HepG2 (cell line): ENCODE measurements around the gene BUD23. TPM values are rescaled to one million over a fixed set of nuclear protein-coding genes. Genes with fewer than 3 reads are reported as not detected.

Experiments used
- ATAC-seq: fragments of 200-7000 bp; cut with Tn5 transposase; 3 replicates; pipeline ENCODE4 v1.9.1; 2020; ENCODE audit warnings: mild to moderate bottlenecking, moderate library complexity
- BruUV-seq: library from RNA; stranded (reverse); fragments of 400-500 nt; replicated peaks from 2 replicates; lab custom pipeline; 2021; lab: Mats Ljungman, UMichigan
- CTCF ChIA-PET: fragments of 300-600 bp; formaldehyde crosslinking; extraction: SDS; loops from one replicate; lab custom pipeline; 2021; ENCODE audit warnings: low total read pairs, inconsistent platforms, low intra/inter-chr PET ratio; lab: Yijun Ruan, JAX
- POLR2A ChIA-PET: fragments of 350-600 bp; sonication (Branson Sonifier 250); formaldehyde crosslinking; loops from one replicate; lab custom pipeline; 2020; ENCODE audit warnings: antibody characterized with exemption, inconsistent platforms; lab: Yijun Ruan, JAX
- DNase-seq: peaks from one replicate; pipeline ENCODE4 v3.0.0-alpha.2; 2015; ENCODE audit warnings: low spot score
- FAIRE-seq: peaks from 3 replicates; lab custom pipeline; 2011; peaks lifted over from hg19 to GRCh38; lab: Jason Lieb, UNC
- H2AFZ ChIP-seq: one replicate; pipeline ENCODE4 v1.6.1; 2011; ENCODE audit warnings: low read length, inconsistent platforms
- H3K27ac ChIP-seq: fragments of 300-600 bp; 3 replicates; pipeline ENCODE4 v1.8.0; 2011; ENCODE audit warnings: mixed run types, mild to moderate bottlenecking, mixed read lengths, low read length, inconsistent platforms; ENCODE audit not compliant: insufficient read depth; ENCODE audit errors: extremely low read length
- H3K27me3 ChIP-seq, 2 experiments: fragments of 200-600 bp in 1 of 2; 2 replicates in 1 of 2; 3 replicates in 1 of 2; pipeline versions ENCODE4 v1.6.0 to v1.8.0; 2011; ENCODE audit warnings: low read length in 2 of 2, mild to moderate bottlenecking in 2 of 2, moderate library complexity in 2 of 2, inconsistent platforms in 1 of 2; ENCODE audit not compliant: insufficient read depth in 2 of 2, control insufficient read depth in 1 of 2
- H3K36me3 ChIP-seq, 2 experiments: fragments of 200-600 bp in 1 of 2; replicated peaks in 1 of 2; 2 replicates in 1 of 2; 3 replicates in 1 of 2; pipeline versions ENCODE4 v1.5.1 to v1.8.0; 2011; ENCODE audit warnings: low read length in 2 of 2, inconsistent platforms in 1 of 2; ENCODE audit not compliant: insufficient read depth in 2 of 2, control insufficient read depth in 1 of 2
- H3K4me1 ChIP-seq: 2 replicates; pipeline ENCODE4 v1.5.1; 2012; ENCODE audit warnings: low read length, inconsistent platforms; ENCODE audit not compliant: insufficient read depth
- H3K4me2 ChIP-seq: 2 replicates; pipeline ENCODE4 v1.6.0; 2011; ENCODE audit warnings: low read depth, low read length, inconsistent platforms
- H3K4me3 ChIP-seq, 3 experiments: fragments of 200-600 bp in 1 of 3; sonication (generic), shearing (Covaris generic) in 1 of 3; replicated peaks in 1 of 3; 2 replicates each; pipeline ENCODE4 v1.5.1; 2011 to 2016; ENCODE audit warnings: low read length in 3 of 3, inconsistent platforms in 2 of 3, low read depth in 2 of 3, mild to moderate bottlenecking in 2 of 3, control low read depth in 1 of 3, mixed read lengths in 1 of 3; ENCODE audit not compliant: insufficient read depth in 1 of 3
- H3K79me2 ChIP-seq: one replicate; pipeline ENCODE4 v1.6.1; 2011; ENCODE audit warnings: low read length, inconsistent platforms; ENCODE audit not compliant: insufficient read depth
- H3K9ac ChIP-seq: 2 replicates; pipeline ENCODE4 v1.6.0; 2011; ENCODE audit warnings: mild to moderate bottlenecking, low read depth, low read length, inconsistent platforms; ENCODE audit not compliant: insufficient read depth
- H3K9me3 ChIP-seq: 2 replicates; pipeline ENCODE4 v1.5.1; 2012; ENCODE audit warnings: mild to moderate bottlenecking, low read length
- H4K20me1 ChIP-seq: 2 replicates; pipeline ENCODE4 v1.6.0; 2011; ENCODE audit warnings: inconsistent platforms, mild to moderate bottlenecking, low read length, moderate library complexity; ENCODE audit not compliant: insufficient read depth
- POLR2A ChIP-seq, 2 experiments: IDR thresholded peaks; 2 replicates each; pipeline ENCODE4 v1.6.1; 2011; ENCODE audit warnings: low read depth in 2 of 2, low read length in 2 of 2, mild to moderate bottlenecking in 1 of 2, moderate library complexity in 1 of 2; ENCODE audit not compliant: insufficient read depth in 1 of 2
- ZFP1 ChIP-seq: IDR thresholded peaks from 2 replicates; pipeline ENCODE4 v1.6.1; 2016
- ZFP36L2 ChIP-seq: sonication (generic); formaldehyde crosslinking; IDR thresholded peaks from 2 replicates; pipeline ENCODE4 v1.4.0; 2020; ENCODE audit warnings: missing genetic modification reagents
- ZNF616 ChIP-seq: sonication (generic); formaldehyde crosslinking; IDR thresholded peaks from 2 replicates; pipeline ENCODE4 v1.5.0; 2020; ENCODE audit warnings: low read depth, mild to moderate bottlenecking, missing genetic modification reagents
- ZNF710 ChIP-seq: sonication (generic); formaldehyde crosslinking; IDR thresholded peaks from 2 replicates; pipeline ENCODE4 v1.5.0; 2020; ENCODE audit warnings: mild to moderate bottlenecking, missing genetic modification reagents, borderline replicate concordance
- ZNF768 ChIP-seq: sonication (generic); formaldehyde crosslinking; IDR thresholded peaks from 2 replicates; pipeline ENCODE4 v1.4.0; 2020; ENCODE audit warnings: missing genetic modification reagents
- WGBS: methylation state at CpG from one replicate; pipeline ENCODE4 v1.1.6; 2017; ENCODE audit warnings: low lambda C conversion rate; 5-methylcytosine and 5-hydroxymethylcytosine counted together
- in situ Hi-C: cut with HindIII; loops from 2 replicates; pipeline ENCODE4 v1.10.0; 2017; ENCODE audit warnings: low pct_unique_long_range_greater_than_20kb; ENCODE audit not compliant: extremely low pct_ligation_motif_present
- intact Hi-C: fragments of 100-400 bp; cut with micrococcal nuclease; formaldehyde crosslinking; loops from one replicate; pipeline ENCODE4 v1.10.0; 2022; ENCODE audit not compliant: unreplicated experiment
- polyA plus RNA-seq, 8 experiments: library from polyadenylated mRNA; depleted of rRNA in 3 of 8; stranded (reverse) in 7 of 8; unstranded in 1 of 8; fragments of >200 nt; fragmentation: Illumina TruSeq in 4 of 8; extraction: Trizol in 4 of 8; gene quantifications; 2 replicates each; pipeline versions ENCODE4 v1.2.1 to v1.2.3, GENCODE V29; 2011 to 2016; ENCODE audit warnings: low read depth in 4 of 8, missing spikeins in 1 of 8, mixed read lengths in 1 of 8; ENCODE audit not compliant: insufficient read depth in 1 of 8
- total RNA-seq, 5 experiments: library from RNA; depleted of rRNA; stranded (reverse); fragments of >200 nt; fragmentation: Illumina TruSeq; extraction: Trizol; gene quantifications; 2 replicates each; pipeline ENCODE4 v1.2.3, GENCODE V29; 2016; ENCODE audit warnings: low read depth in 1 of 5
- TF ChIP-seq, protein P1 (sequence below): sonication (generic); formaldehyde crosslinking; IDR thresholded peaks from 2 replicates; pipeline ENCODE4 v1.5.0; 2020; ENCODE audit warnings: missing genetic modification reagents

The BUD23 gene
- total and polyA plus RNA-seq, 2 of the 13 experiments (the other 11 are each of a cell fraction or from before 2014, with no cell fraction given), result 47.5 to 54.5 TPM

DNA sequence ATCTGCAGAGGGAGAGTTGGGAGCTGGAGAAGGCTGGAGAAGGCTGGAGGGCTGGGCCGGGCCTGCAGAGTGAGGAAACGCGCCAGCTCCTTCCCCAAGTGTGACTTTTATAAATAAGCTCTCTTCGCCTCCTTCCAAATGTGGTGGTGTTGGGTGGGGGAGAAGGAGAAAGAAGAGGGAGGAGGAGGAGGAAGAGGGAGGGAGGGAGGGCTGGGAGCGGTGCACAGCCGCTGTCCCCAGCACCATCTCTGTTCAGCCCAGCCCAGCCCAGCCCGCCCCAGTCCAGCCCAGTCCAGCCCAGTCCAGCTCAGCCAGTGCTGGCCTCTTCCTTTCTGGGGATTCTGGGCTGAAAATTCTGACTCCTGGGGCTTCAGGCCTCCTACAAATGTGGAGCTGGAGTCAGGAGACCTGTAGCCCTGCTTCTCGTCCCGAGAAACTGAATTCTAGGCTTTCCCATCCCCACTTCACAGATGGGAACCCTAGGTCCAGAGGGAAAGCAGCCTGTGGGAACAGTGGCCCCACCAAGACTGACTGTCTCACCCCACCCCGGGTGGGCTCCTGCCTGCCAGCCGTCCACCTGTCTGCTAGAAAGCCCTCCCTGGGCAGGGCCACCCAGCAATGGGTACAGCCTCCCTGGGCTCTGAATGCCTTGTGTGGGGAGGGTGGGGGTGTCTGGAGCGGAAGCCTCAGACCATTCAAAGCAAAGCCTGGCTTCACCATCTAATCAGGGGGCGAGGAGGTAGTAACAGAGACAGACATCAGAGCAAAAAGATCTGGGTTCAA, 33.8 kb downstream of the BUD23 start:
- CTCF ChIA-PET, result no interaction called here
- Histone ChIP-seq H2AFZ (no peak overlapping the region), H3K36me3 (no peaks in the 10 kb centered on the region), H3K9me3 (no peaks in the 10 kb centered on the region), H3K4me3 (no peak overlapping the region), H3K9ac (no peak overlapping the region), H3K27me3 (peaks cover 0 to 1% of the 10 kb centered on the region in 2 experiments; a peak in 1 of 5 replicates), H3K27ac (no peak overlapping the region), H3K4me1 (peaks cover 47% of the 10 kb centered on the region), H3K4me2 (0 out of 2 replicates have a peak overlapping the region, but pooled peaks have one; percentile 51), H3K79me2 (no peaks in the 10 kb centered on the region), H4K20me1 (peaks cover 7% of the 10 kb centered on the region)
- DNase-seq (no peak), ATAC-seq (no peak), FAIRE-seq (no peak)
- 96% methylated on average over 8 of the region's 13 CpGs for WGBS
- POLR2A ChIA-PET, result interaction anchor here (0.6 to 2.1 kb wide), 5 partner anchors 17 to 110 kb away, joined by 3 to 12 read pairs (median 3); no protein-coding TSS in a partner anchor
- intact Hi-C loops (loop anchor here (5.0 kb wide), 2 partner anchors 35 to 50 kb away; partner anchors contain the start of genes BUD23, DNAJC30 and VPS37D), in situ Hi-C loops (loop anchor here (5.0 kb wide), 1 partner anchor 110 kb away; no protein-coding TSS in a partner anchor)
- BruUV-seq, result no TSS peak
- TF ChIP-seq ZFP1 (CRISPR knock-in tag) (no peak), POLR2A (IDR thresholded peaks at IDR 0.05; ENCODE audit: insufficient read depth in 1 of 2, low read depth in 2 of 2, low read length in 2 of 2) (no peak), ZNF768 (CRISPR knock-in tag) (peak; percentile 88; the same call in 1 of the 2 replicates)

- intact Hi-C loops (loop anchor here (5.0 kb wide), 2 partner anchors 36 to 51 kb away; partner anchors contain the start of genes BUD23, DNAJC30 and VPS37D), in situ Hi-C loops (loop anchor here (5.0 kb wide), 1 partner anchor 111 kb away; no protein-coding TSS in a partner anchor)
- no peaks in the 10 kb centered on the region for H3K36me3 ChIP-seq
- peaks cover 7% of the 10 kb centered on the region for H4K20me1 ChIP-seq
- TF ChIP-seq ZNF710, result no peak
- no peak for TF ChIP-seq ZNF616 (CRISPR knock-in tag)
- TF ChIP-seq, protein P1, sequence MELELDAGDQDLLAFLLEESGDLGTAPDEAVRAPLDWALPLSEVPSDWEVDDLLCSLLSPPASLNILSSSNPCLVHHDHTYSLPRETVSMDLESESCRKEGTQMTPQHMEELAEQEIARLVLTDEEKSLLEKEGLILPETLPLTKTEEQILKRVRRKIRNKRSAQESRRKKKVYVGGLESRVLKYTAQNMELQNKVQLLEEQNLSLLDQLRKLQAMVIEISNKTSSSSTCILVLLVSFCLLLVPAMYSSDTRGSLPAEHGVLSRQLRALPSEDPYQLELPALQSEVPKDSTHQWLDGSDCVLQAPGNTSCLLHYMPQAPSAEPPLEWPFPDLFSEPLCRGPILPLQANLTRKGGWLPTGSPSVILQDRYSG, result no peak
- no peak for TF ChIP-seq ZFP36L2 (CRISPR knock-in tag)
- no peak overlapping the region for H3K27ac ChIP-seq
- H3K4me1 ChIP-seq, result peaks cover 47% of the 10 kb centered on the region
- POLR2A ChIA-PET, result interaction anchor here (0.6 kb wide), 1 partner anchor 40 kb away, joined by 3 read pairs; no protein-coding TSS in a partner anchor
- no peak overlapping the region for H2AFZ ChIP-seq
- 60% methylated on average over 10 of the region's 10 CpGs for WGBS
- H3K4me2 ChIP-seq, result peak overlapping the region; percentile 84
- no peak for ATAC-seq
- peak overlapping the region; percentile 76; the same call in 1 of the 2 replicates for H3K9ac ChIP-seq
- no peak for FAIRE-seq
- peaks cover 0 to 1% of the 10 kb centered on the region in 2 experiments; a peak in 1 of 5 replicates for H3K27me3 ChIP-seq
- no peaks in the 10 kb centered on the region for H3K79me2 ChIP-seq
- CTCF ChIA-PET, result no interaction called here
- BruUV-seq, result no TSS peak
- H3K4me3 ChIP-seq, result peak overlapping the region in 2 of 3 experiments; percentile 14 to 87; a peak in 2 of 6 replicates
- no peaks in the 10 kb centered on the region for H3K9me3 ChIP-seq
- no peak for DNase-seq
These were observed 34.6 kb downstream of the BUD23 start for GRCh38 chr7:73717991-73718405.
